Measurements from ENCODE around the gene ASF1A. TPM values are rescaled to one million over a fixed set of nuclear protein-coding genes. Genes with fewer than 3 reads are reported as not detected.

ASF1A gene
- total RNA-seq, 1 donor from 2014 or later = 13.4 TPM

GRCh38 chr6:118893064-118893806, 717 bp upstream of the ASF1A start:
- no peaks in the 10 kb centered on the region for H3K27me3 ChIP-seq (ENCODE audit: control insufficient read depth, insufficient read depth, low read length)
- DNase-seq (ENCODE audit: low read depth) (peak; percentile 63), FAIRE-seq (no peak)
- H3K4me3 ChIP-seq (ENCODE audit: low read depth, low read length) = peak overlapping the region; percentile 88
- no peaks in the 10 kb centered on the region for H3K36me3 ChIP-seq (ENCODE audit: control insufficient read depth, insufficient read depth, low read length)
- no peak for TF ChIP-seq CTCF (IDR thresholded peaks at IDR 0.05; ENCODE audit: insufficient read depth, low read length, severe bottlenecking)

GRCh38 chr6:118894425-118895260, 691 bp downstream of the ASF1A start:
- TF ChIP-seq CTCF (IDR thresholded peaks at IDR 0.05; ENCODE audit: insufficient read depth, low read length, severe bottlenecking) = peak; percentile 17
- FAIRE-seq = no peak
- peak; percentile 22 for DNase-seq (ENCODE audit: low read depth)
- H3K27me3 ChIP-seq (ENCODE audit: control insufficient read depth, insufficient read depth, low read length) = no peaks in the 10 kb centered on the region
- H3K36me3 ChIP-seq (ENCODE audit: control insufficient read depth, insufficient read depth, low read length) = no peaks in the 10 kb centered on the region
- H3K4me3 ChIP-seq (ENCODE audit: low read depth, low read length) = peak overlapping the region; percentile 88

- no peak for TF ChIP-seq CTCF (IDR thresholded peaks at IDR 0.05; ENCODE audit: insufficient read depth, low read length, severe bottlenecking)
- Histone ChIP-seq H3K27me3 (ENCODE audit: control insufficient read depth, insufficient read depth, low read length) (no peaks in the 10 kb centered on the region), H3K4me3 (ENCODE audit: low read depth, low read length) (peak overlapping the region; percentile 88), H3K36me3 (ENCODE audit: control insufficient read depth, insufficient read depth, low read length) (no peaks in the 10 kb centered on the region)
- FAIRE-seq = no peak
- DNase-seq (ENCODE audit: low read depth) = peak; percentile 30
Observed at GRCh38 chr6:118895261-118895560, 1.3 kb downstream of the ASF1A start.

- Histone ChIP-seq H3K36me3 (ENCODE audit: control insufficient read depth, insufficient read depth, low read length) (no peaks in the 10 kb centered on the region), H3K27me3 (ENCODE audit: control insufficient read depth, insufficient read depth, low read length) (no peaks in the 10 kb centered on the region), H3K4me3 (ENCODE audit: low read depth, low read length) (no peak overlapping the region)
- no peak for FAIRE-seq
- no peak for TF ChIP-seq CTCF (IDR thresholded peaks at IDR 0.05; ENCODE audit: insufficient read depth, low read length, severe bottlenecking)
- no peak for DNase-seq (ENCODE audit: low read depth)
Observed at GRCh38 chr6:118895859-118896258, 1.9 kb downstream of the ASF1A start.

- no peak for FAIRE-seq
- H3K36me3 ChIP-seq (ENCODE audit: control insufficient read depth, insufficient read depth, low read length) = no peaks in the 10 kb centered on the region
- H3K27me3 ChIP-seq (ENCODE audit: control insufficient read depth, insufficient read depth, low read length) = no peaks in the 10 kb centered on the region
- peak; percentile 86 for DNase-seq (ENCODE audit: low read depth)
- peak; percentile 35 for TF ChIP-seq CTCF (IDR thresholded peaks at IDR 0.05; ENCODE audit: insufficient read depth, low read length, severe bottlenecking)
- no peak overlapping the region for H3K4me3 ChIP-seq (ENCODE audit: low read depth, low read length)
Observed at GRCh38 chr6:118896339-118897136, 2.6 kb downstream of the ASF1A start.
